GM12873 (cell line): ENCODE data around the gene SRPX2.

Experiments used
- CTCF ChIP-seq: IDR thresholded peaks from 2 replicates; pipeline ENCODE4 v1.5.1; 2012; ENCODE audit warnings: low read depth, mild to moderate bottlenecking, moderate library complexity, low read length, control low read depth; ENCODE audit not compliant: insufficient read depth; ENCODE audit errors: missing control alignments

Gene SRPX2

GRCh38 chrX:100642290-100642689, 1.7 kb upstream of the SRPX2 start:
- no peak for TF ChIP-seq CTCF

GRCh38 chrX:100643212-100643611, 787 bp upstream of the SRPX2 start:
- no peak for TF ChIP-seq CTCF

- no peak for TF ChIP-seq CTCF
Observed at GRCh38 chrX:100645106-100645505, 1.1 kb downstream of the SRPX2 start.

GRCh38 chrX:100647095-100647494, 3.1 kb downstream of the SRPX2 start:
- no peak for TF ChIP-seq CTCF

GRCh38 chrX:100647739-100648138, 3.7 kb downstream of the SRPX2 start:
- TF ChIP-seq CTCF = no peak

GRCh38 chrX:100648458-100649417, 4.7 kb downstream of the SRPX2 start:
- no peak for TF ChIP-seq CTCF

- no peak for TF ChIP-seq CTCF
Observed at GRCh38 chrX:100649550-100650356, 5.8 kb downstream of the SRPX2 start.
